SW480 (cell line): ENCODE data around the gene STIM2.

Experiments
- DNase-seq: peaks from one replicate; pipeline ENCODE4 v3.0.0-alpha.2; 2016; ENCODE audit warnings: low spot score

The STIM2 gene

GRCh38 chr4:26837993-26838842 is 22.4 kb upstream of the STIM2 start:
- no peak for DNase-seq

GRCh38 chr4:26839016-26839415 is 21.6 kb upstream of the STIM2 start:
- DNase-seq = no peak

DNA sequence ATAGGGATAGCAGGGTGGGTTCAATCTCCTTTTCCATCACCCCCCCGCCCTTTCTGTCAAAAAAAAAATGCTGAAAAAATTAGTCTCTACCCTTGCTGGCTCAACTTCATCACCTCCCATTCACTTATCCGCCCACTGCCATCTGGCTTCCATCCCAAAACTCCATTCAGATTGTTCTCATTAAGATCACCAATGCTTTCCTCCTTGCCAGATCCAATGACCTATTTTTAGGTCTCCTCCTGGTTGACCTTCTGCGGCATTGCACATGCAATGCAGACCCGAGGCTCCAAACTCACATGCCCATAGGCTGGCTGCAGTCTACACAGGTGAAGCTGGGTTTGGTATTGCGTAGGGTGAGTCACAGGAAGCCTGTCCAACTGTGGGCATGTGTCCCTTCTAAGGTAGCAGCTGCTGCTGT is 21.1 kb upstream of the STIM2 start:
- DNase-seq = peak; percentile 66

GRCh38 chr4:26840786-26841185 is 19.9 kb upstream of the STIM2 start:
- no peak for DNase-seq

DNA sequence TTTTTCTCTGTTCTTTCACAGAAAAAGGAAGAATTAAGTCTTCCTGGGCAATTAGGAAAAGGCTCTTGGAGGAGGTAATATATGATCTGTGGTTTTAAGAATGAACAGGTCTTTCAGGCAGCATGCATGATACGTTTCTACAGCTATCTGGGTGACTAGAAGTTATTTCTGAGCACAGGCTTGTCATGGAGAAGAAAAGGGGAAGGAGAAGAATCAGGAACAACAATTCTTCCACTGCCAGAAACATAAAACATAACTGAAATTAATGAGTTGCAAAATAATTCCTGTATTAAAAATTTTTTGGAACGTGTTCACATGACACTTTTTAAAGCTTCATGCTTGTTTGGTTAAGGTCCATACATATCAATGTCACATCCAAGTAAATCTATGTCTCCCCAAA is 17.7 kb upstream of the STIM2 start:
- no peak for DNase-seq

- no peak for DNase-seq
Observed at GRCh38 chr4:26850528-26850927, 10.1 kb upstream of the STIM2 start.

DNA sequence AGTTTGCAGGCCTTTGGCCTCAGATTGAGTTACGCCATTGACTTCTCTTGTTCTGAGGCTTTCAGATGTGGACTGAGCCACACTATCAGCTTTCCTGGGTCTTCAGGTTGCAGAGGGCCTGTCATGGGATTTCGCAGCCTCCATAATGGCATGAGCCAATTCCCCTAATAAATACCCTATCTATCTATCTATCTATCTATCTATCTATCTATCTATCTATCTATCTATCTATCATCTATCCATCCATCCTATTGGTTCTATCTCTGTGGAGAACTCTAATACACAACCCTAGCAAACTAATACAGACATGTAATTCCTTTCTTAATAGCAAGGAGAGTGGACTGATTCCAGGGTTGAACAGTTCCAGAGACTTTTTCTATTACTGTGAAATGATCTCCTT is 9.5 kb upstream of the STIM2 start:
- DNase-seq = no peak

DNA sequence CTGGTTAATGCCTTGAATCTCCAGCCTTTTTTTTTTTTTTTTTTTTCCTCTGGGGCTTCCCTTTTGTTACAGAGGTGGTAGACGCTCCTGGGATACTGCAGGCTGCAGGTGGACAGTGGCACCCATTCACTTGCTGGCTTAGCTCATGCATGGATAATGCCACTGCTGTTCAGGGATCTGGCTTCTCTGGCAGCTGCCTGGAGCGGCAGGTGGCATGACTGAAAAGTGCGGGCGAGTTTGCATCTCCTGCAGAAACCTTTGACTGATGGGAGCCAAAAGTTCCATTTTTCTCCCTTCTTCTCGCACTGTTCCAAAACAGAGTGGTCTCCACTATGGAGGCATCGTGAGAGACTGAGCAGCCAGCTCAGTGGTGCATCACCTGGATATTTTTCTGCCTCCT is 5.9 kb upstream of the STIM2 start:
- DNase-seq = no peak

DNA sequence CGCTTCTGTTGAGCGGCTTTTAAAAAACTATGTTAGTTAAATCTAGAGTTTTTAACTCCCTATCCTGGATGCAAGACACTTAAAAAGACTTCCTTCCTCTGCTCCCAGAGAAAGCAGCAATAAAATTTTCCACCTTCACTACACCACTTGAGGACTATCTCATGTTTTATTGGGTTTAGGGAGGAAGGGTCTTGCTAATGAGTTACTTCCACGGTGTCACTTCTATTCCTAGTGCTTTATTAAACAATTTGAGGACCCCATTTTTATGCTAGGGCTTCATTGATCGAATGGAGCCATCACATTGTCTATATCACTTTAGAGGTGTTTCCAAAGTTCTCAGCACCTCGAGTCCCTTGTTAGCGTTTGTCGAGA is 3.7 kb upstream of the STIM2 start:
- no peak for DNase-seq

- peak; percentile 86 for DNase-seq
Observed at GRCh38 chr4:26857278-26858034, 3.2 kb upstream of the STIM2 start.

DNA sequence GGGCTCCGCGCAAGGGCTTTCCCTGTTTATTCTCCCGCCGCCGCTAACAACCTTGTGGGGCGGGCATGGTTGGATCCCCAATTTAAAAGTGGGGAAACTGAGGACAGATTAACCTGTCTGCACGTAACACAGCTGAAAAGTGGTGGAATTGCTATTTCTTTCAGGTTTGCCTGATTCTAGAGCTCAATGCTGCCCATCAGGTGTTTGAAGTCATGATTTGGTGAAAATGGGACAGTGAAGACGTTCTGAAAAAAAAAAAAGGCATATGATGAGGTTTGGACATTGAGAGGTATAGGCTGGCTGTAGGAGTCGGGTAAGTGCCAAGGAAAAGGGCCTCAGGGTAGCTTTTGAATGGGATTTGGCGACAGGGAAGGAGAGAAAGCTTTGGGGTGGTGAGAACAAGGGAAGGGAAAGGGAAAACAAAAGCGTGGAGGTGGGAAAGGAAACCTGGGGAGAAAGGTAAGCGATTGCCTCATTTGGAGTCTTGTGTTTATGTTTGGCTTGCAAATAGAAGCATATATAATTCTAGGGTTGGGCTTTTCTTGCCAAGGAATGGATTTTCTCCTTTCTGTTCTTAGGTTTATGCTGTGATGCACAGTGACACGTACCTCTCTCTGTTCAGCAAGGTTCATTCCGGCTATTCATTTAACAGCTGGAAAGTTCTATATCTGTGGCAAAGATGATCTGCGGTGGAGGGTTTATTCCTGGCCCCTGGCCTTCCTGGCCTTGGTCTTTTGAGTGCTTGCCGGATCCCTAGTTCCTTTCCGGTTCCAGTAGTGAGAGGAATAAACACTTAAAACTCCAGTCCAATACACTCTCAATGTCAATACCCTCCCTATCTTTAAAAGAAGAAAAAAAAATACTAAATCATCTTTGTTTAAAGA is 2.4 kb upstream of the STIM2 start:
- no peak for DNase-seq

DNA sequence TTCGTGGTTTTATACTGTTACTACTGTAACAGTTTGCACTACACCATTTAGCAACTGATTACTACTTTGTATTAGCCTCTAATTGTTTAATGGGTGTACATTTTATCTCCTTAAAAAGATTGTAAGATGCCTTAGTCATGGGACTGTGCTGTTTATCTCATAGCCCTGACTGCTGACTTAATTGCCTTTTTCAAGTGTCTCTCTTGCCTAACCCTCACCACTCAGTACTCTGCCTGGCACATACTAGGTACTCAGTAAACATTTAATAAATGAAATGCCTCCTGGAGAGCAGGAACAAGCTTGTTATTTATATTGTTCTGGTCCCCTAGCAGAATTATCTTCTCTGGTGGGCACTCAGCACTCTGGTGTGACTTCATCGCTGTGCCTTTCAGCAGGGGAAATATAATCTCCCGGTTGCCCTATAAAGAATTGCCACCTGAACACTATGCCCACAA is 1.7 kb upstream of the STIM2 start:
- DNase-seq = no peak

DNA sequence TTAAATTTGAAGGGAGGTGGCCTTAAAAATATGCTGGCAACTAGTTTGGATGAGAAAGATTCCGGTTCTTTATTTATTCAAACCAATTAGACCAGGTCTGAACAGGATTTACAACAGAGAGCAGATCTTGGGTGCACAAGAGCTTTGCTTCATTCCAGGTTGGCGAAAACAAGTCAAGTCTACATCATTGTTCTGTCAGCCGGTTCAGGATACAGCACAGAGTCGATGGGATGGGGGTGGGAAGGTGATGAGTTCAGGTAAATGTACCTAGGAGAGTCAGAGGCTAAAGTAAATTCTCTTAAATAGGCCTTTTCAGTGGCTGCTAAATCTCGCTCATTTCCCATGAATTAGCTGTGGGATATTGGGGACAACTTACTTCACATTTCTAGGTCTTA is 882 bp upstream of the STIM2 start:
- no peak for DNase-seq

GRCh38 chr4:26860922-26861433 is 337 bp downstream of the STIM2 start:
- no peak for DNase-seq

GRCh38 chr4:26861434-26862186 is 969 bp downstream of the STIM2 start:
- peak; percentile 75 for DNase-seq

DNA sequence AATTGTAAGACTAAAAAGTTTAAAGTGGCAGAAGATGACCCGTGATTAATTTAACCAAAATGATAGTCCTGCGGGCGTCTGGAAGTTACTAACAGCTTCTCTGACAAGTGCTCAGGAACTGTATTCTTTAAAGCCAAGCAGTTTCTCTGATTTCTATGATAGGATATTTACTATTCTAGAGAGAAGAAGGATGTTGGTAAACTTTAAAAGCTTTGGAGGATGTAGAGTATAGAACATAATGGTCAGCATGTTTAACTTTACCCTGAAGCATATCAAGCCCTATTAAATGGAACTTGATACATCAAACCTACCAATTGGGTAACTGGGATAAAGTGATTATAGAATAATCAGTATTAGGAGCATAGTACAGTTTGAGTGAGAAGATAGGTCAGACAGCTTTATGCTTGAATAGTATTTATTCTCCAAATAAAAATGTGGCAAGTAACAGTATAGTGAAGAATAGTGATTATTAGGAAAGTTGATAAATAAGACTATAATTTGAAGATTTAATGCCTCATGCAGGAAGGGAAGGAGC is 1.8 kb downstream of the STIM2 start:
- no peak for DNase-seq

DNA sequence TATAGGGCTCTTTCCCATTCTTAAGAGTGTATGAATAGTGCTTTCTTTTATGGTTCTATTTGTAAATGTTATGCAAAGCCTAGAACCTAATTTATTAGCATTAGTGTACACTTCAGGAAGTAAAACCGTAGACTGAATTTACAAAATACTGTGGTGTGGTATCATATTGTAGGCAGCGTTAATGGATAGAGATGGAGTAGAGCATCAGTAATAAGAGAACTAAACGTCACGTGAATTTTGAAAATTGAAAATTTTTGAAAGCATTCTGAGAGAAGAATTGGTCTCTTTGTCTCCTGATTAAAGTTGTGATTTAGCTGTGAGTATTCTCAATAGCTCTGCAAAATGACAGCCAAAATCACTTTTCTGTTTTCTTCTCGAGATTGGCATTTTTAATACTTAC is 2.9 kb downstream of the STIM2 start:
- no peak for DNase-seq

- no peak for DNase-seq
Observed at GRCh38 chr4:26864899-26865298, 4.3 kb downstream of the STIM2 start.

- no peak for DNase-seq
Observed at GRCh38 chr4:26866203-26866602, 5.6 kb downstream of the STIM2 start.

GRCh38 chr4:26866781-26867180 is 6.1 kb downstream of the STIM2 start:
- no peak for DNase-seq
